HG03469 (cell line): ENCODE data around the gene PLEKHA7.

Experiments
- ATAC-seq: cut with Tn5 transposase; IDR thresholded peaks from one replicate; pipeline ENCODE4 v1.9.1; 2021; ENCODE audit warnings: mild to moderate bottlenecking, moderate library complexity, moderate number of reproducible peaks; ENCODE audit not compliant: unreplicated experiment

Gene PLEKHA7

DNA sequence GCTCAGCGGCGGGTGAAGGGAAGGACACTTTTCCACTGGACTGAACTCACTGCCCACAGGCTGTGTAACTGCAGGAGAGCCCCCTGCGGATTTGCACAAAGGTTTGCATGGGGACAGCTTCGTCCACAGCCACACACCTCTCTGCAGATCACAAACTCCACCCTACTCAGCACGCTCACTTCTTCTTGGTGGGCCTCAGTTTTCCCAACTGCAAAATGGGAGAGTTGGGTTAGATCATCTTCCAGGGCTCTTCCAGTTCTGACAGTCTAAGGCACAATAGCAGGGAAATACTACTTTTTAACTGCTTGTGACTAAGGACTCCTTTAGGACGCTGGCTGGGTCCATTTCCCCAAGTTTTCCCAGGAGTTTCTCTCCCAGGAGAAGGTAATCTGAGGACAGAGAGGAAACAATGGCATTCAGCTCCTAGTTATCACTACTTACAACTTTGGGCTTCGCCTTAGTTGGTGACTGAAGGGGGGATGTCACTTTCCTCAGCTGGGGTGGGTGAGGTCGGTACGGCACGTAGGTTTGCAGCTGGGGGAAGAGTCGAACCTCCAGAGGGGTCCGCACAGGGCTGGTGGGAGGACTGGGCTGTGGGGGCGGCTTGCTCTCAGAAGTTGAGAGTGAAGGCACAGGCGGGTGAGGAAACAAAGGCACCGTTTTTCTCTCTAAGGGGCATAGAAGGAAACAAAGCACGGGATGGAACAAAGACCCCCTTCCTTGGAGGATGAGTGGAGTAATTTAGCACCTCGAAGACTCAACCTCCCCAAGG is 220.0 kb downstream of the PLEKHA7 start:
- no peak for ATAC-seq

DNA sequence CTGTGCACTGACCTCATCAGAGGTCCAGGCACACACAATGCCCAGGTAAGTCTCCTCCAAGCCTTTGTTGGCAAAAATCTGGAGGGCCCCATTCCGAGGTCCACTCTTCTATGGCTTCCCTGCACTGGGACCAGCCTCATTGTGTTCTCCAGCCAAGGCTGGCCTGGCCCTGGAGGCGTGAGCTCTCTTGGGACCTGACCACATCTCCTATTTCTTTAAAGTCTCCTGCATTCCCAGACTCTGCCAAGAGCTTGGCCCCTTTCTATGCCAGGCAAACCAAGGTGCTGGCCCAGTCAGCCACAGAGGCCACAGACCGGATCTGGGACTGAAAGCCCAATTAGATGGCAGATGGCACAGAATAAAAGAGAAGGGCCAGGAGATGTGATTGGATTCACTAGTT is 220.7 kb downstream of the PLEKHA7 start:
- ATAC-seq: no peak

DNA sequence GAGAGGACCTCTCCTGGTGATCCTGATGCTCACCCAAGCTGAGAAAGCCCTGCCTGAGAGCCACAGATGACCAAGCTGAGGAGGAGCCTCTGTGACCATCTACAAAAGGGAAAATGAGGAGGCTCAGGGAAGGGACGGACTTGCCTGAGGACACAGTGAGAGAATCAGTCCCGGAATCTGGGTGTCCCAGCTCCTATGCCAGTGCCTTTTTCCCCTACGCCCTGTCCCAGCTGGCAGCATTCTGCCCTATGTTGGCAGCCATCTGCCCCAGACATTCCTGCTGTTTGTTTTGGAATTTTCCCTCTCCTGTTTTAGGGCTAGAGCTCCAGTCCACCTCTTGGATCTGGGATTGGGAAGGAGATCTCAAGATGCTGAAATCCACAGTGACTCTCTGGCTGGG is 221.2 kb downstream of the PLEKHA7 start:
- no peak for ATAC-seq

DNA sequence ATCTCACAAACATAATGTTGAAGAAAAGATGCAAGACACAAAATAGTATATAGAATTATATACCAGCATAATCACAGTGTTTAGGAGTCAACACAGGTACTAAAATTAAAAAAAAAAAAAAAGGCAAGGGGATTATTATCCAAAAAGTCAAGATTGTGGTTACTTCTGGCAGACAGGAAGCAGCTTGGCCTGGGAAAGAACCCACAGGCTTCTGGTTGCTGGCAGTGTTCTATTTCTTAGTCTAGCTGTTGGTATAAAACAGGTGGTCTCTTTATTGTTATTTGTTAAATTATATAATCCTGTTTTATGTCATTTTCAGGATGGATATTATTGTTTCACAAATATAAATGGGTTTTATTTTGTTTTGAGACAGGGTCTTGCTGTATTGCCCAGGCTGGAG is 221.8 kb downstream of the PLEKHA7 start:
- no peak for ATAC-seq

DNA sequence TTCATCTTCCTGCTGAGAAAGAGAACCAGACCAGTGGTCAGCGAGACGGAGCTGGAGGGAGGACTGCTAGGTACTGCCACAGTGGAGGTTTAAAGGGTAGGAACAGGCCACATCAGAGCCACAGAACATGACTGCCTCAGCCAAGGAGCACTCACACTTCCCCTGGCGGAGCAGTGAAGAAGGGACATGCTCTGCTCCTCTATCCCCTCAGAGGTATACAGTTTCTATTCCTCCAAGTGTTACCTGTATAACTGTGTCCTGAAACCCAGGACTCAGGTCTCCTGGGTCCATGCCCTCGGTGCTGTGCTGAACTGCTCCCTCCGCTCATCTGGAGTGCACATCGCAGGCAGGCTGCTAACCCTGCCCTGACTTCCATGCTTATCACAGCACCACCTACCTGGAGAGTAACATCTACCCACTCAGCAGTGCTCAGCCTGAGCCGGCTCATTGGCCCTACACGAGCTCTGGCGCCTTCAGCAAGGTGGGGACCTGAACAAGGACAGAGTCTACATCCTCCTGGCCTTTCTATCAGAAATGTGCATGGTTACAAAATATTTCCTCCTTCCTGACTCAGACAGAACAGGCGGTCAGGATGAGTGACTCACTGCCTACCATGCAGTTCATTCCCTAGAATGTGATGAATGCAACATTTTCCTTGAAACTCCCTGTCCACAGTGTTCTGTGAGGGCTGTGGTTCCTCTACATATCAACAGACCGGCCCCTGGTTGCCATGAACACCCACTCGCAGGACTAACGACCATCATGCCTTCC is 222.8 kb downstream of the PLEKHA7 start:
- ATAC-seq: no peak

DNA sequence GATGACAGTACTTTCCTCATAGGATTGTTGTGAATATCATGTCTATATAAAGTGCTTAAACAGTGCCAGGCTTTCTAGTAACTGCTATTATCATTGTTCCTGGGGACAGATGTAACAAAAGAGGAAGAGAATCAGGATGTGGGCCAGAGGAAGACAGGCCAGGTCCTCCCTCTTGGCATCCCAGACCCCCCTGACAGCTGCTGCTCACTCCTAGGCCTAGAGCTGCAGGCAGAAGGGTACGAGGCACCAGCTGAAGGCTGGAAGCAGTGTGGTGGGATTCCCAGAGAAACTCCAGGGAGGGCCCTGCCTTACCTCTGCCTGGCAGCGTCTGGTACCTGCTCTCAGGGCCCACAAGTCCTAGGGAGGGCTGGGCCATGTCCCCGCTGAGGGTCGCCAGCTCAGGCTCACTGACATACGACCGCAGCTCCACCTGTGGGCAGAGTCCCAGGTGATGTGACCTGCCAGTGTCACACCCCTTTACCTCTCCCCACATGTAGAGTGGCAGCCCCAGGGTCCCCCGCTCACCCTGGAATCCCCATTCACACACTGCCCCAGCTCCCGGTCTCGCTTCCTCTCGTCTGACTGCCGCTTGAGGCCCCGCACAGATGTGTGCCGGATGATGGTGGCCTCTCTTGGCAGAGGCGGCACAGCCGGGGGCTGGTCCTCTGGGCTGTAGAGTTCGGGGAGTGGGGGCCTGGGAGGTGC is 223.6 kb downstream of the PLEKHA7 start:
- ATAC-seq: no peak

DNA sequence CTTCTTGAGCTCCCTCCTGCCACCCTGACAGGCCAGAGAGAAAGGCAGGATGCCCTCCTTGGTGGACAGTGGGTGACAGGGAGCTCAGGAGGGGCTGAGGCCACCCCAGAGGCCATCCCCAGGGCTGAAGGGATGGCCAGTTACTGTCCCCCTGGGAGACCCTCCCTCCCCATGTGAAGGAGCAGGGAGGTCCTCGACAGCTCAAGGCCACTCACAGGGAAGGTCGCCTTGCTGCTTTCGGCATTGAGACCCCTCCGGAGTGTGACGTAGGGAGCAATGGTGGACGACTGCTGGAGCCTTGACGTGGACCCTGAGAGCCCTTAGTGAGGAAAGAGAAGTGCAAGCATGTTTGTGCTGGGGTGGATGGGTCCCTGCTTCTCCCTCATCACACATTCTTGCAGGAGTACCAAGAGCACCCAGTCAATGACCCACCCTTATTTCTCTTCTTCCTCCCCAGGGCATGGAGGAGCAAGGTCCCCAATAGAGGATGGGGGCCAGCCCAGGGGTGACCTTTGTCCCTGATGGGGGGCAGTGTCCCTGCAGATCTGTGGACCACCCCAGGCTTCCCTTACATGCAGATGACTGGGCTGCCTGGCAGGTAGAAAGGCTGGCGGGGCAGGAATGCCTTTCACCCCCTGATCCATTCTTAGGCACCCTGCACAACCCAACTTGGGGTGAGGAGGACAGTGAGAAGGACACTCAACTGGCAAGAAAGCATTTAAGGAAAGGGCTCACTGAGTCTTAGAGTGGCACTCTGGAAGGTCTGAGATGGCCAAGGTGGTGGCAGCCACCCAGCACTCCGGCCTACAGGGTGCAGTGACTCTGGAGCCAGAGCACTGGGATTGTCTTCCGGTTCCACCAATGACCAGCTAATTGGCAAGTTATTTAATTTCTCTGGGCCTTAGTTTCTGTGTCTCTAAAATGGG is 224.4 kb downstream of the PLEKHA7 start:
- ATAC-seq: no peak

DNA sequence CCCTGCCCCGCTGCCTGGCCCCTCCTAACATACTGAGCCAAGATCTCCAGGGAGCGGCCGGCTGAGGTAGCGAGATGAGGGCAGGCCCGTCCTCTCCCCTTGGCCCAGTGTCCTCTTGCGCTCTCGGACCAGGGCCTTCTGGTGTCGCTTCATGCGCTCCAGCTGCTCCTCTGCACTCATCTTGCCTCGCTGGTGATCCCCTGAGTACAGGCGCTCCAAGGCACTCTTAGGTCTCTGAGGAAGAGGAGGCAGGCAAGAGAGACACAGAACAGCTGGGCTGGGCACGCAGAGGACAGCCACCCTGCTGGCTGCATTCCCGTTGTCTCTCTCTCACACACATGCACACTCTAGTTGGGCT is 225.2 kb downstream of the PLEKHA7 start:
- no peak for ATAC-seq

DNA sequence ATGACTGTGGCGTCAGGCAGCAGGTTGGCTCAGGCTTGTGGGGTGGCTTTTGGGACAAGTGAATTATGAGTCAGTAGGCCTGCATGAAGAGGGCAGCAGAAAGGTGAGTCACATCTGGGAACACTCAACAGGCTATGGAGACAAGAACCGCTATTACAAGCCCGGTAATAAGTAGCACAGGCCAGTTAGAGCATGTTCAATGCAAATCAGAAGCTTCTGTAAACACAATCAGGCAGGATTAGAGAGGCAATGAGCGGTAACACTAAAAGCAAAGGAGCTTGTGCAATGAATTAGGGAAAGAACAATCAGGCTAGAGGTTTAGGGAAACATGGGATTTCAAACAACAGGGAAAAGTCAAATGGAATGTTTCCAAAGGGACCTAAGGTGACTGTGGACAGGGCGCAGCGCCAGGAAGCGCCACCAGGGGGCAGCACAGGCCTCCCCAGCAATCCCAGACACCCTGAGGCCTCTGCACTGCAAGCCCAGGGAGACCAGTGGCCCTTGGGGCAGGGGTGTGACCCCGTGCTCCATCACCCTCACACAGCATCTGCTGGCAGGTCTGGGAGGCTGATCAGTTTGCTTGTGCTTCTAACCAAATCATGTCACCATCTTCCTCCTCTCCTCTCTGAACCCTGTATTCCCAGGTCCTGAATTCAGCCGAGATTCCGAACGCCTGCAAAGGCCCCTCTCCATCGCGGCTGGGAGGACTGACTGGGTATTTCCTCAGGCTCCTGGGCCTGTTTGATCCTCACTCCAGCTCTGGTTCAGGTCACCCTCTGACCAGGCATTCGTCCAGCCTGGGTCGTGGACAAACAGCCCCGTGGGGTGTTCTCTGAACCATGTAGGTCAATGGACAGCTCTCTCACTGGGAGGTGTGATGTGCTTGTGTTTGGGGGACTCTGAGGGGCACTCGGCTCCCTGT is 225.8 kb downstream of the PLEKHA7 start:
- no peak for ATAC-seq

DNA sequence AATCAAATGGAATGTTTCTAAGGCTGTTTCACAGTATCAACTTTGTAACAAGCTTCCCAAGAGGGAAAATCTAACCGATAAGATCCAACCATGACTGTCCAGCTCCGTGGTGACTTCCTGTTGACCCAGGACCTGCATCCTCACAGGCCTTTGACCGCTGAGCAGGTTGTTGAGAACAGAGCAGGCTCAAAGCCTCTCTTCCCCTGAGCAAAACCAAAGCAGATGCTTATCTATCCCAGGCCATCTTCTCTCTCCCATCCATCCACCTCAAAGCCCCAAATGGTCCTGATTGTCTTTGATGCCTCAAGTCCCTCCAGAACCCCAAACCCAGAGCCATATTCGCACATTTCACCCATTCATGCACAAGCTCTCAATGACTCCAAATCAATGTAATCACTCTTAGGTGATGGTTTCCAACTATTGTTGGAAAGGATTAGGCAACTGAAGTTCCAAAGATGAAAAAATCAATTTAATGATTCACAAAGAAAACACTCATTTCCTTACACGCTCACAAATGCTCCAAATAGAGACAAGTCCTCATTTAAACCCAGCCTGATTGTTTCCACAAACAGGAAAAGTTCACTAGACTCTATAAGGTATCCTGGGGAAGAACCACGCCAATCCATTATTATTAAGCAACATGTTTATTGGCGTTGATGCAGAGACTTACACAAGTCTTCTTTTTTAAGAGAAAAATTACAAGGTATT is 227.0 kb downstream of the PLEKHA7 start:
- ATAC-seq: no peak

DNA sequence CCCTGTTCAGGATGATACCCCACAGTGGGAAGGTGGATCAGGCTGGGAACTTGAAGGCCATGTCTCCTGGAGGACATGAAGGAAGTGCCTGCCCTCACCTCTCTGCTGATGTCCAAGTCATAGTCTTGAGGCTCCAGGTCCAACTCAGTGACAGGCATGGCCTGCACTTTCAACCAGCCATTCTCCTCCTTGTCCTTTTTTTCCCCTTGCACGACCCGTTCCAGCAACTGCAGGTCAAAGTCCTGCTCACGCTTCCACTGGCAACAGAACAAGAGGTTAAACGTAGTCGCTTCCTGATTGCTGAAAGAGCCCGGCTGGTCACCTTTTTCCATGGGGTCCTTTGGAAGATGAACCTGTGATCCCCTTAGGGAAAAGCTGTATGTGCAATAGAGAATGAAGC is 228.1 kb downstream of the PLEKHA7 start:
- no peak for ATAC-seq

DNA sequence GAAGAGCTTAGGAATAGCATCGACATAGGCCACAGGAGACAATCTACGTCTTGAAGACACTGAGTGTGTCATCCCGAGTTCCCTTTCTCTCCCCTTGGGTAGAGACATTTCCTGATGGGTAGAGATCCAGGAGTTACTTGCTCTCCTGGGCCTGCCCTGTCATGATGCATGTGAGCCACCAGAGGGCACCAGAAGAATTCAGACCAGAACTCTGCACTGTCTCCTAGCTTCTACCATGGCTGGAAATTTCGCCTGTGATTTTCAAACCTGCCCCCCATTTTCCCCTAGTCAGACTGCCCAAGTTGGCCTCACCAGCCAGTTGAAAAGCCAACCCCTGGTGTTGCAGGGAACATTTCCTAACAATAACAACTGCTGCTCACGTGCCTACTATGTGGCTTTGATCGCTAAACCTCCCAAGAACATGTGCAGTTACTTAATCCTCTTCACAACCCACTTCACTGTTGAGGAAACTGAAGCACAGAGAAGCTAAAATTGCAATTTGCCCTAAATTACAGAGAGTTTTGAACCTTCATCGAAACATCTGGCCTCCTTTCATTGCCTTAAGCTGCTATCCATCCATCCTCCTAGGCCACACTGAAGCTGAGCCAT is 228.6 kb downstream of the PLEKHA7 start:
- ATAC-seq: peak; percentile 75

DNA sequence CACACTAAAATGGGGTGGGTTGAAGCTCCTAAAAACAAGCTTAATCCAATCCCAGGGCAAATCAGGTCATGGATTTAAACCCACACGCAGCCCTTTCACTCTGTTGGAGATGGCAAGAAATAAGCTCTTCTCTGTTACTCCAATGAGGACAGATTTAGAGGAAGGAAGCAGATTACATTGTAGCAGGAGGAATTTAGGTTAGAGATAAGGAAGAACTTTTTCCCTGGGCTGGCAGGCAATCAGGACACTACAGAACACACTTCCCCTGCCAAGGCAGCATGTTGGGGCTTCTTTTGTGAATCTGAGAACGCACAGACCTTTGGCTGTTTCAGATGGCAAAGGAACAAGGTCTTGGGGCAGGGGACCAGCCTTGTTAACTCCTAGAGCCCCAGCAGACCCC is 229.5 kb downstream of the PLEKHA7 start:
- ATAC-seq: no peak

DNA sequence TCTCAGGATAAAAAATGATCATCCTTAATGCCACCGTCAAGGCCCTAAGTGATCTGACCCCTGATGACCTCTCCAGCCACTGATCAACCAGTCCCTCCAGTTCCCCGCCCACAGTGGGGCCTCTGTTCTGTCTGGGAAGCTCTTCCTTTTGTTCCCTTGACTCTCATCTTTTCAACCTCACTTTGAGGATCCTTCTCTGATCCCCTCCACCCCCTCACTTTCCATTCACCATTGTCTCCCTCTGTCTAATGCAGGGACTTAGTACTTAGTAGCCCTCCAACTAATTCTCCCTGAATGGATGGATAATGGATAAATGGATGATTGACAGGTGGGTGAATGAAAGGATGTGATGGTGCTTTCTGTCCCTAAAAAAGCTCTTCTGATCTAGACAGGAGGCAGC is 230.1 kb downstream of the PLEKHA7 start:
- no peak for ATAC-seq

DNA sequence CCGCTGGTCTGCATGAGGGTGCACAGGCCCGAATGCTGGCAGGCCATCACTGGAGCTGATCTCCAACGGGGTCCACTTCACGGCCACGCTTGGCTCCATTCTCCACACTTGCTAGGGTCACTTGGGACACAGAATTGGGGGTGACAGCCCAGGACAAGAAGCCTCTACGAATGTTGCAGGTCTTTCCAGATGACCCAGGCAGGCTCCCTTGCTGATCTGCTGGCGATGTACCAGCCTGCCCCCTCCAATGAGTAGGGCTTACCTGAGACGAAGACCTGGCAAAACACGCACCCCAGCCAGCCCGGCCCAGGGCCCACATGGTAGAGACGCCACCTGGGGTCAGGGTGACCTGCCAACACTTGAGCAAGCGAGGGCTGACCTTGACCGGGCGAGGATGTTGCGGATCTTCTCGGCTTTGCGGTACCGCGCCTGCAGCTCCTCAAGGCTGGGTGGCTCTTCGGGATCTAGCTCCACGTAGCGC is 230.9 kb downstream of the PLEKHA7 start:
- ATAC-seq: no peak

DNA sequence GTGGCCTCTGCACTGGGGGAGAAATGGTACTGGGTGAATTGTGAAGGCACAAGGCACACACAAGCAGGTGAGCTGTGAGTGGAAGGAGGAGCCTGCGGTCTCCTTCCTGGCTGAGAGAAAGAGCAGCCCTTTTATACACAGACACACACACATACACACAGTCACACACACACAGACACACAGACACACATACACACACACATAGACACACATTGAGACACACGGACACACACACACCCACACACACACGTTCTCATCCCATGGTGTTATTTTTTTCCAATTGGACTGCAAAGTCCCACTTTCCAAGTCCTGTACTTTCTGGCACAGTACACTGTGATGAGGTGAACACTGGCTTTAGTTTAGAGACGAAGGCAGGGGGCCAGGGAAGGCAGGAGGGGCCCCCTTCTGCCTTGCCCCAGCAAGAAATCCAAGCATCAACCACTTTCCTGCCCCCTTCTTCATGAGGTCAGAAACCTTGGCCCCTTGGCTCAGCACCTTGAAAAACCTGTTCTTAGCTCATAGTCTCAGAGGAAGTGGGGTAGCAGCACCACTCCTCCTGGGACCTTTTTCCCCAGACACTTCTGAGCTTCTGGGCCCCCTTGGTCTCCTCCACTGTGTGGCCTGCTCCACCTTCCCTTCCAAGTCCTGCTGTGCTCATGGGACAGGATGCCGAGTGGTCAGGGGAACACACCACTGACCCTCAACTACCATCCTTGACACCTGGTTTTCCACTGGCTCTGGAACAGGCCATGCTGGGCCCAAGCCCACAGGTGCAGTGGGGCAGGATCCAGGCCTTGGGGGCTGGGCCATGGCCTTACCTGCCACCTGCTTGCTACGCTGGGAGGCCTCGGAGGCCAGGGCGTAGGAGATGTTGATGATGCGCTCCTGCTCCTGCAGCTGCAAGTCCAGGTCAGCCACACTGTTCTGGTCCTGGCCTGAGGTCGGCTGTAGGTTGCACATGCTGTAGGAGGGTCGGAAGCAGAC is 232.0 kb downstream of the PLEKHA7 start:
- no peak for ATAC-seq
